Measurements from ENCODE around the gene DUOX1. TPM values are rescaled to one million over a fixed set of nuclear protein-coding genes. Genes with fewer than 3 reads are reported as not detected.

DUOX1 gene
- total RNA-seq, 1 donor from 2014 or later, result 0.07 TPM

- H3K36me3 ChIP-seq (ENCODE audit: insufficient read depth, low read length), result no peaks in the 10 kb centered on the region
- no peaks in the 10 kb centered on the region for H3K27me3 ChIP-seq (ENCODE audit: insufficient read depth, low read length)
- no peak overlapping the region for H3K4me3 ChIP-seq (ENCODE audit: insufficient read depth, low read depth, low read length)
- peak overlapping the region; percentile 32 for H3K27ac ChIP-seq (ENCODE audit: low read depth, low read length)
- H3K79me2 ChIP-seq (ENCODE audit: insufficient read depth, low read length), result no peaks in the 10 kb centered on the region
- no peak overlapping the region for H3K4me3 Mint-ChIP-seq (ENCODE audit: unreplicated experiment)
- peak overlapping the region; percentile 3 for H3K9ac ChIP-seq (ENCODE audit: low read length)
- no peak overlapping the region for H2AFZ ChIP-seq (ENCODE audit: low read depth, low read length)
- peak; percentile 89 for DNase-seq (ENCODE audit: low read depth)
- H3K4me1 Mint-ChIP-seq (ENCODE audit: low read depth, unreplicated experiment), result peaks cover 17% of the 10 kb centered on the region
- H3K9me3 ChIP-seq (ENCODE audit: insufficient read depth, low read depth, low read length), result no peaks in the 10 kb centered on the region
- peaks cover 6% of the 10 kb centered on the region for H3K27me3 Mint-ChIP-seq (ENCODE audit: low read depth, unreplicated experiment)
- H3K27ac Mint-ChIP-seq (ENCODE audit: unreplicated experiment), result peak overlapping the region; percentile 41
- H3K4me1 ChIP-seq (ENCODE audit: insufficient read depth, low read length), result peaks cover 15% of the 10 kb centered on the region
- FAIRE-seq, result peak; percentile 81
- H4K20me1 ChIP-seq (ENCODE audit: insufficient read depth, low read length), result no peaks in the 10 kb centered on the region
- peaks cover 4% of the 10 kb centered on the region for H3K36me3 Mint-ChIP-seq (ENCODE audit: low read depth, unreplicated experiment)
- peak overlapping the region; percentile 51 for H3K4me2 ChIP-seq (ENCODE audit: low read length)
- H3K9me3 Mint-ChIP-seq (ENCODE audit: unreplicated experiment), result no peaks in the 10 kb centered on the region
- TF ChIP-seq EZH2 (IDR thresholded peaks at IDR 0.05; ENCODE audit: insufficient read depth, low read length), result no peak
- TF ChIP-seq CTCF (IDR thresholded peaks at IDR 0.05; ENCODE audit: insufficient read depth, low read depth, low read length), result no peak
These were observed 27.1 kb downstream of the DUOX1 start for GRCh38 chr15:45156744-45157455.

GRCh38 chr15:45157974-45158373 is 28.2 kb downstream of the DUOX1 start:
- Histone ChIP-seq H3K27me3 (ENCODE audit: insufficient read depth, low read length) (no peaks in the 10 kb centered on the region), H4K20me1 (ENCODE audit: insufficient read depth, low read length) (no peaks in the 10 kb centered on the region), H3K4me1 (ENCODE audit: insufficient read depth, low read length) (peaks cover 23% of the 10 kb centered on the region), H3K4me3 (ENCODE audit: insufficient read depth, low read depth, low read length) (no peak overlapping the region), H3K9me3 (ENCODE audit: insufficient read depth, low read depth, low read length) (no peaks in the 10 kb centered on the region), H3K79me2 (ENCODE audit: insufficient read depth, low read length) (no peaks in the 10 kb centered on the region), H3K9ac (ENCODE audit: low read length) (no peak overlapping the region), H3K27ac (ENCODE audit: low read depth, low read length) (peak overlapping the region; percentile 40), H2AFZ (ENCODE audit: low read depth, low read length) (no peak overlapping the region), H3K4me2 (ENCODE audit: low read length) (peak overlapping the region; percentile 48), H3K36me3 (ENCODE audit: insufficient read depth, low read length) (no peaks in the 10 kb centered on the region)
- Mint-ChIP-seq H3K27me3 (ENCODE audit: low read depth, unreplicated experiment) (peaks cover 6% of the 10 kb centered on the region), H3K27ac (ENCODE audit: unreplicated experiment) (peak overlapping the region; percentile 83), H3K4me1 (ENCODE audit: low read depth, unreplicated experiment) (peaks cover 22% of the 10 kb centered on the region), H3K36me3 (ENCODE audit: low read depth, unreplicated experiment) (no peaks in the 10 kb centered on the region), H3K4me3 (ENCODE audit: unreplicated experiment) (no peak overlapping the region), H3K9me3 (ENCODE audit: unreplicated experiment) (no peaks in the 10 kb centered on the region)
- DNase-seq (ENCODE audit: low read depth) (peak; percentile 91), FAIRE-seq (peak; percentile 93)
- TF ChIP-seq CTCF (IDR thresholded peaks at IDR 0.05; ENCODE audit: insufficient read depth, low read depth, low read length) (no peak), EZH2 (IDR thresholded peaks at IDR 0.05; ENCODE audit: insufficient read depth, low read length) (no peak)

- Histone ChIP-seq H3K27me3 (ENCODE audit: insufficient read depth, low read length) (no peaks in the 10 kb centered on the region), H3K4me2 (ENCODE audit: low read length) (no peak overlapping the region), H2AFZ (ENCODE audit: low read depth, low read length) (no peak overlapping the region), H3K4me3 (ENCODE audit: insufficient read depth, low read depth, low read length) (no peak overlapping the region), H3K27ac (ENCODE audit: low read depth, low read length) (no peak overlapping the region), H3K9me3 (ENCODE audit: insufficient read depth, low read depth, low read length) (no peaks in the 10 kb centered on the region), H3K9ac (ENCODE audit: low read length) (no peak overlapping the region), H4K20me1 (ENCODE audit: insufficient read depth, low read length) (no peaks in the 10 kb centered on the region), H3K4me1 (ENCODE audit: insufficient read depth, low read length) (peaks cover 33% of the 10 kb centered on the region), H3K79me2 (ENCODE audit: insufficient read depth, low read length) (no peaks in the 10 kb centered on the region), H3K36me3 (ENCODE audit: insufficient read depth, low read length) (no peaks in the 10 kb centered on the region)
- no peak for TF ChIP-seq EZH2 (IDR thresholded peaks at IDR 0.05; ENCODE audit: insufficient read depth, low read length)
- TF ChIP-seq CTCF (IDR thresholded peaks at IDR 0.05; ENCODE audit: insufficient read depth, low read depth, low read length), result no peak
- FAIRE-seq (no peak), DNase-seq (ENCODE audit: low read depth) (no peak)
- Mint-ChIP-seq H3K36me3 (ENCODE audit: low read depth, unreplicated experiment) (no peaks in the 10 kb centered on the region), H3K27ac (ENCODE audit: unreplicated experiment) (peak overlapping the region; percentile 41), H3K4me1 (ENCODE audit: low read depth, unreplicated experiment) (peaks cover 25% of the 10 kb centered on the region), H3K4me3 (ENCODE audit: unreplicated experiment) (no peak overlapping the region), H3K9me3 (ENCODE audit: unreplicated experiment) (no peaks in the 10 kb centered on the region), H3K27me3 (ENCODE audit: low read depth, unreplicated experiment) (peaks cover 2% of the 10 kb centered on the region)
These were observed 31.9 kb downstream of the DUOX1 start for GRCh38 chr15:45161666-45162065.

Data from astrocyte (in vitro differentiated cells and primary cell).